HFFc6 (cell line): ENCODE measurements around the gene RHOU. TPM values are rescaled to one million over a fixed set of nuclear protein-coding genes. Genes with fewer than 3 reads are reported as not detected.

Experiments
- DNase-seq: peaks from one replicate; pipeline ENCODE4 v3.0.0-alpha.2; 2018
- H3K27ac Mint-ChIP-seq: 2 replicates; pipeline ENCODE4 v1.8.0; 2020; ENCODE audit warnings: mild to moderate bottlenecking, mixed read lengths
- H3K27me3 Mint-ChIP-seq: 2 replicates; pipeline ENCODE4 v1.8.0; 2021; ENCODE audit warnings: mild to moderate bottlenecking, moderate library complexity, mixed read lengths; ENCODE audit not compliant: insufficient read depth
- H3K36me3 Mint-ChIP-seq: 2 replicates; pipeline ENCODE4 v1.8.0; 2021; ENCODE audit warnings: low read depth, mixed read lengths
- H3K4me1 Mint-ChIP-seq: 2 replicates; pipeline ENCODE4 v1.8.0; 2020; ENCODE audit warnings: low read depth, mixed read lengths
- H3K4me3 Mint-ChIP-seq: 2 replicates; pipeline ENCODE4 v1.8.0; 2020; ENCODE audit warnings: mild to moderate bottlenecking, moderate library complexity, mixed read lengths
- H3K9me3 Mint-ChIP-seq: 2 replicates; pipeline ENCODE4 v1.8.0; 2020; ENCODE audit warnings: mild to moderate bottlenecking, mixed read lengths
- total RNA-seq, 6 experiments: library from RNA; stranded (reverse); fragmentation: NEBNext Ultra II Directional; extraction: Animal tissue kit (Norgen Biotek cat#: 25700); gene quantifications; 2 replicates in 1 of 6; 3 replicates in 5 of 6; pipeline ENCODE4 v1.2.3, GENCODE V29; 2021
- TF ChIP-seq, protein P1 (sequence below): fragments of 200-600 bp; sonication (generic); IDR thresholded peaks from 2 replicates; pipeline ENCODE4 v1.5.0; 2021; ENCODE audit warnings: antibody characterized with exemption, mild to moderate bottlenecking

RHOU gene
- total RNA-seq, 6 experiments from 2014 or later = 0.29 to 0.51 (median 0.31) TPM

GRCh38 chr1:228785366-228786330 lies 50.4 kb downstream of the RHOU start:
- TF ChIP-seq, protein P1, sequence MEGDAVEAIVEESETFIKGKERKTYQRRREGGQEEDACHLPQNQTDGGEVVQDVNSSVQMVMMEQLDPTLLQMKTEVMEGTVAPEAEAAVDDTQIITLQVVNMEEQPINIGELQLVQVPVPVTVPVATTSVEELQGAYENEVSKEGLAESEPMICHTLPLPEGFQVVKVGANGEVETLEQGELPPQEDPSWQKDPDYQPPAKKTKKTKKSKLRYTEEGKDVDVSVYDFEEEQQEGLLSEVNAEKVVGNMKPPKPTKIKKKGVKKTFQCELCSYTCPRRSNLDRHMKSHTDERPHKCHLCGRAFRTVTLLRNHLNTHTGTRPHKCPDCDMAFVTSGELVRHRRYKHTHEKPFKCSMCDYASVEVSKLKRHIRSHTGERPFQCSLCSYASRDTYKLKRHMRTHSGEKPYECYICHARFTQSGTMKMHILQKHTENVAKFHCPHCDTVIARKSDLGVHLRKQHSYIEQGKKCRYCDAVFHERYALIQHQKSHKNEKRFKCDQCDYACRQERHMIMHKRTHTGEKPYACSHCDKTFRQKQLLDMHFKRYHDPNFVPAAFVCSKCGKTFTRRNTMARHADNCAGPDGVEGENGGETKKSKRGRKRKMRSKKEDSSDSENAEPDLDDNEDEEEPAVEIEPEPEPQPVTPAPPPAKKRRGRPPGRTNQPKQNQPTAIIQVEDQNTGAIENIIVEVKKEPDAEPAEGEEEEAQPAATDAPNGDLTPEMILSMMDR = no peak
- Mint-ChIP-seq H3K4me1 (no peaks in the 10 kb centered on the region), H3K27ac (no peak overlapping the region), H3K9me3 (peaks cover 37% of the 10 kb centered on the region), H3K27me3 (no peaks in the 10 kb centered on the region), H3K36me3 (peaks cover 9% of the 10 kb centered on the region; the same call in 1 of the 2 replicates), H3K4me3 (no peak overlapping the region)
- no peak for DNase-seq

- DNase-seq = no peak
- H3K36me3 Mint-ChIP-seq = peaks cover 13% of the 10 kb centered on the region; the same call in 1 of the 2 replicates
- H3K27me3 Mint-ChIP-seq = no peaks in the 10 kb centered on the region
- H3K4me1 Mint-ChIP-seq = no peaks in the 10 kb centered on the region
- H3K4me3 Mint-ChIP-seq = no peak overlapping the region
- no peak overlapping the region for H3K27ac Mint-ChIP-seq
- H3K9me3 Mint-ChIP-seq = peaks cover 43% of the 10 kb centered on the region
- TF ChIP-seq, protein P1 = no peak
Observed at GRCh38 chr1:228786361-228787129, 51.3 kb downstream of the RHOU start.

- H3K27me3 Mint-ChIP-seq = no peaks in the 10 kb centered on the region
- DNase-seq = no peak
- peaks cover 22% of the 10 kb centered on the region for H3K9me3 Mint-ChIP-seq
- H3K4me1 Mint-ChIP-seq = no peaks in the 10 kb centered on the region
- H3K36me3 Mint-ChIP-seq = peaks cover 4% of the 10 kb centered on the region; the same call in 1 of the 2 replicates
- TF ChIP-seq, protein P1 = no peak
- H3K27ac Mint-ChIP-seq = no peak overlapping the region
- no peak overlapping the region for H3K4me3 Mint-ChIP-seq
Observed at GRCh38 chr1:228791791-228792190, 56.5 kb downstream of the RHOU start.

DNA sequence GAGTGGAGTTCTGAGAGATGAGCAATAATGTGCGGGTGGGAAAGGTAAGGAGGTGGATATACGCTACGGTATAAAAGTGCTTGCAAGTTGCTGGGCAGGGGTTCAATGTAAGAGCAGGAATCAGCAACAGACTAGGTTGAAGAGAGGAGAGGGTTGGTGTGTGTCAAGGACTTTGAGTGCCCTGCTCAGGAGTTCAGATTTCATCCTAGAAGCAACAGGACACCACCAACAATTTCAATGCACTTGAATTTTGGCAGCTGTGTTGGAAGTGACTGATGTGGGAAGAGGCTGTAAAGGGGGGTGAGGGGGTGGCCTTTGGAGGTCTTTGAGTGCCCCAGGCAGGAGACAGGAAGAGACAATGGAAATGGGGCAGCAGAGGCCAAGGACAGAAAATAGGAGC lies 57.3 kb downstream of the RHOU start:
- H3K27ac Mint-ChIP-seq = no peak overlapping the region
- H3K4me1 Mint-ChIP-seq = no peaks in the 10 kb centered on the region
- no peak overlapping the region for H3K4me3 Mint-ChIP-seq
- H3K27me3 Mint-ChIP-seq = no peaks in the 10 kb centered on the region
- peaks cover 4% of the 10 kb centered on the region; the same call in 1 of the 2 replicates for H3K36me3 Mint-ChIP-seq
- TF ChIP-seq, protein P1 = no peak
- no peak for DNase-seq
- H3K9me3 Mint-ChIP-seq = peaks cover 30% of the 10 kb centered on the region

DNA sequence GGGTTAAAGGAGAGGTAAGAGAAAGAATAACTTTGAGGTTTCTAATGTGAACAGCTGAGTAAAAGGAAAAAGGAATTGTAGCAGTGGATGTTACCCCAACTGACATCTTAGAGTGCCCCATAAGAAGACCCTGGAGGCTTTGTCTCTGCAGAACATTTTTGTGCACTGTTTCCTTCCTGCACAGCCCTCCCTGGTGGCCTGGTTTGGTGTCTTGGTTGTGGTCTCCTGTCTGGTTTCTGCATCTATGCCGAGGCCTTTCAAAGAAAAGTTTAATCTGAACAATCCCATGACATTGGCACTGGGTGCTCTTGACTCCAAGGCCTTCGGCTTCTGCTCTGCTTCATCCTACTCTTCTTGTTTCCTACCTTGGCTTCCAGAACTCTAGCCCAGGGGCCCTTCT lies 57.8 kb downstream of the RHOU start:
- H3K4me1 Mint-ChIP-seq = no peaks in the 10 kb centered on the region
- H3K36me3 Mint-ChIP-seq = peaks cover 4% of the 10 kb centered on the region; the same call in 1 of the 2 replicates
- H3K4me3 Mint-ChIP-seq = no peak overlapping the region
- no peaks in the 10 kb centered on the region for H3K27me3 Mint-ChIP-seq
- H3K27ac Mint-ChIP-seq = no peak overlapping the region
- H3K9me3 Mint-ChIP-seq = peaks cover 28% of the 10 kb centered on the region
- DNase-seq = no peak
- TF ChIP-seq, protein P1 = no peak
